H9 (cell line): ENCODE measurements around the gene C1orf74. TPM values are rescaled to one million over a fixed set of nuclear protein-coding genes. Genes with fewer than 3 reads are reported as not detected.

Source experiments
- DNase-seq: peaks from one replicate; pipeline ENCODE4 v3.0.0-alpha.2; 2017
- H2AFZ ChIP-seq: one replicate; pipeline ENCODE4 v1.6.1; 2013; ENCODE audit warnings: mild to moderate bottlenecking, low read length, control low read depth, moderate library complexity
- H2AK5ac ChIP-seq: 2 replicates; pipeline ENCODE4 v1.6.1; 2013; ENCODE audit warnings: low read length, control low read depth, mixed read lengths; ENCODE audit not compliant: insufficient read length
- H2BK120ac ChIP-seq: one replicate; pipeline ENCODE4 v1.6.1; 2013; ENCODE audit warnings: low read depth, mild to moderate bottlenecking, low read length, control low read depth, inconsistent platforms; ENCODE audit not compliant: poor library complexity, severe bottlenecking
- H2BK12ac ChIP-seq: 2 replicates; pipeline ENCODE4 v1.6.1; 2013; ENCODE audit warnings: low read length, control low read depth, mixed read lengths, low read depth; ENCODE audit not compliant: insufficient read length
- H2BK15ac ChIP-seq: 2 replicates; pipeline ENCODE4 v1.6.1; 2013; ENCODE audit warnings: low read depth, low read length, control low read depth
- H2BK20ac ChIP-seq: one replicate; pipeline ENCODE4 v1.6.1; 2013; ENCODE audit warnings: low read depth, mild to moderate bottlenecking, low read length, control low read depth, inconsistent platforms; ENCODE audit not compliant: poor library complexity, severe bottlenecking
- H2BK5ac ChIP-seq: 2 replicates; pipeline ENCODE4 v1.6.1; 2013; ENCODE audit warnings: low read length, control low read depth, mixed read lengths; ENCODE audit not compliant: insufficient read length
- H3K14ac ChIP-seq: 2 replicates; pipeline ENCODE4 v1.6.1; 2013; ENCODE audit warnings: low read length, control low read depth; ENCODE audit not compliant: insufficient read depth
- H3K18ac ChIP-seq: 2 replicates; pipeline ENCODE4 v1.6.1; 2013; ENCODE audit warnings: low read depth, mild to moderate bottlenecking, mixed read lengths, low read length, control low read depth; ENCODE audit not compliant: insufficient read length
- H3K23ac ChIP-seq: 2 replicates; pipeline ENCODE4 v1.6.1; 2013; ENCODE audit warnings: low read length, control low read depth, mixed read lengths, low read depth; ENCODE audit not compliant: insufficient read length
- H3K23me2 ChIP-seq: 2 replicates; pipeline ENCODE4 v1.6.1; 2013; ENCODE audit warnings: low read depth, mild to moderate bottlenecking, mixed read lengths, low read length, control low read depth; ENCODE audit not compliant: insufficient read length, poor library complexity, severe bottlenecking
- H3K27ac ChIP-seq: 2 replicates; pipeline ENCODE4 v1.5.1; 2013; ENCODE audit warnings: low read length, control low read depth, mixed read lengths, low read depth; ENCODE audit not compliant: insufficient read length
- H3K27me3 ChIP-seq: 2 replicates; pipeline ENCODE4 v1.6.1; 2013; ENCODE audit warnings: low read length, control low read depth, inconsistent platforms; ENCODE audit not compliant: insufficient read depth
- H3K4ac ChIP-seq: 2 replicates; pipeline ENCODE4 v1.6.1; 2013; ENCODE audit warnings: low read depth, mild to moderate bottlenecking, control low read depth, inconsistent platforms, low read length, moderate library complexity
- H3K4me1 ChIP-seq: 2 replicates; pipeline ENCODE4 v1.6.1; 2013; ENCODE audit warnings: low read length, control low read depth, inconsistent platforms; ENCODE audit not compliant: insufficient read depth
- H3K4me2 ChIP-seq: 2 replicates; pipeline ENCODE4 v1.6.1; 2013; ENCODE audit warnings: low read length, control low read depth, mixed read lengths; ENCODE audit not compliant: insufficient read length, insufficient read depth
- H3K56ac ChIP-seq: 2 replicates; pipeline ENCODE4 v1.6.1; 2013; ENCODE audit warnings: low read depth, mild to moderate bottlenecking, mixed read lengths, low read length, control low read depth; ENCODE audit not compliant: insufficient read length
- H3K79me1 ChIP-seq: 2 replicates; pipeline ENCODE4 v1.6.1; 2013; ENCODE audit warnings: low read depth, mild to moderate bottlenecking, moderate library complexity, low read length, control low read depth, inconsistent platforms; ENCODE audit not compliant: insufficient read depth, poor library complexity, severe bottlenecking
- H3K79me2 ChIP-seq: 2 replicates; pipeline ENCODE4 v1.6.1; 2013; ENCODE audit warnings: low read length, control low read depth, inconsistent platforms; ENCODE audit not compliant: insufficient read depth
- H3K9ac ChIP-seq: 2 replicates; pipeline ENCODE4 v1.6.1; 2013; ENCODE audit warnings: low read length, control low read depth, mixed read lengths; ENCODE audit not compliant: insufficient read length; ENCODE audit errors: extremely low read depth
- H3K9me3 ChIP-seq: one replicate; pipeline ENCODE4 v1.6.1; 2013; ENCODE audit warnings: low read depth, low read length, inconsistent platforms; ENCODE audit not compliant: control insufficient read depth
- H3T11ph ChIP-seq: one replicate; pipeline ENCODE4 v1.6.1; 2013; ENCODE audit warnings: mild to moderate bottlenecking, low read length, control low read depth, inconsistent platforms
- H4K20me1 ChIP-seq: one replicate; pipeline ENCODE4 v1.6.1; 2013; ENCODE audit not compliant: control insufficient read depth, insufficient read length, insufficient read depth
- H4K5ac ChIP-seq: 2 replicates; pipeline ENCODE4 v1.6.1; 2013; ENCODE audit warnings: low read depth, mild to moderate bottlenecking, mixed read lengths, low read length, control low read depth; ENCODE audit not compliant: insufficient read length
- H4K8ac ChIP-seq: replicated peaks from 2 replicates; pipeline ENCODE4 v1.6.1; 2013; ENCODE audit warnings: low read length, control low read depth, mixed read lengths, low read depth; ENCODE audit not compliant: insufficient read length
- H4K91ac ChIP-seq: 2 replicates; pipeline ENCODE4 v1.6.1; 2013; ENCODE audit warnings: low read depth, mild to moderate bottlenecking, moderate library complexity, mixed read lengths, low read length, control low read depth; ENCODE audit not compliant: insufficient read length
- H3K27ac Mint-ChIP-seq, 3 experiments: 2 replicates in 2 of 3; 3 replicates in 1 of 3; pipeline ENCODE4 v1.8.0; 2020 to 2021; ENCODE audit warnings: mixed read lengths in 3 of 3, mild to moderate bottlenecking in 1 of 3, moderate library complexity in 1 of 3
- H3K27me3 Mint-ChIP-seq: 2 replicates; pipeline ENCODE4 v1.8.0; 2021; ENCODE audit warnings: low read depth, mild to moderate bottlenecking, moderate library complexity, mixed read lengths
- H3K36me3 Mint-ChIP-seq, 3 experiments: 2 replicates in 2 of 3; 3 replicates in 1 of 3; pipeline ENCODE4 v1.8.0; 2020 to 2021; ENCODE audit warnings: low read depth in 3 of 3, mixed read lengths in 3 of 3; ENCODE audit not compliant: insufficient read depth in 1 of 3
- H3K4me1 Mint-ChIP-seq, 2 experiments: 2 replicates each; pipeline ENCODE4 v1.8.0; 2020; ENCODE audit warnings: mixed read lengths in 2 of 2
- H3K4me3 Mint-ChIP-seq, 2 experiments: 2 replicates in 1 of 2; 3 replicates in 1 of 2; pipeline ENCODE4 v1.8.0; 2020 to 2021; ENCODE audit warnings: mild to moderate bottlenecking in 2 of 2, mixed read lengths in 2 of 2, moderate library complexity in 1 of 2
- H3K9me3 Mint-ChIP-seq, 2 experiments: 2 replicates in 1 of 2; 3 replicates in 1 of 2; pipeline ENCODE4 v1.8.0; 2020; ENCODE audit warnings: mild to moderate bottlenecking in 2 of 2, mixed read lengths in 2 of 2, moderate library complexity in 1 of 2
- CTCF ChIP-seq: fragments of 200-600 bp; sonication (generic); conservative IDR thresholded peaks from 3 replicates; pipeline ENCODE4 v1.8.0; 2021; ENCODE audit warnings: antibody characterized with exemption, mild to moderate bottlenecking
- WGBS: extraction: QIAGEN DNeasy Blood & Tissue Kit; methylation state at CpG from one replicate; pipeline ENCODE4 v1.1.7; 2013; ENCODE audit warnings: missing lambda C conversion rate, low lambda C conversion rate, mixed read lengths; ENCODE audit not compliant: insufficient read length; ENCODE audit errors: extremely low coverage; 5-methylcytosine and 5-hydroxymethylcytosine counted together
- total RNA-seq: library from RNA; stranded (reverse); gene quantifications from 2 replicates; pipeline ENCODE4 v1.2.1, GENCODE V29; 2021

Gene C1orf74
- total RNA-seq, 1 experiment from 2014 or later, result 2.4 TPM

- Histone ChIP-seq H3T11ph (no peak overlapping the region), H3K9ac (no peak overlapping the region), H3K56ac (no peak overlapping the region), H3K9me3 (no peaks in the 10 kb centered on the region), H3K79me1 (no peaks in the 10 kb centered on the region), H2BK15ac (no peak overlapping the region), H2BK5ac (no peak overlapping the region), H3K79me2 (no peaks in the 10 kb centered on the region), H2BK120ac (no peak overlapping the region), H3K4me2 (no peak overlapping the region), H2BK12ac (no peak overlapping the region), H3K27ac (no peak overlapping the region), H2BK20ac (no peak overlapping the region), H4K20me1 (no peaks in the 10 kb centered on the region), H3K23ac (no peak overlapping the region), H3K4ac (no peak overlapping the region), H3K14ac (no peak overlapping the region), H4K5ac (no peak overlapping the region), H2AFZ (no peak overlapping the region), H3K4me1 (no peaks in the 10 kb centered on the region), H3K27me3 (no peaks in the 10 kb centered on the region), H4K91ac (no peak overlapping the region), H4K8ac (no peak overlapping the region), H2AK5ac (no peak overlapping the region), H3K18ac (no peak overlapping the region), H3K23me2 (no peaks in the 10 kb centered on the region)
- Mint-ChIP-seq H3K27ac (no peak overlapping the region), H3K9me3 (peaks cover 0 to 3% of the 10 kb centered on the region in 2 experiments; a peak in 1 of 5 replicates), H3K36me3 (peaks cover 16 to 49% (median 48%) of the 10 kb centered on the region in 3 experiments; a peak in 6 of 7 replicates), H3K27me3 (no peaks in the 10 kb centered on the region; the same call in 1 of the 2 replicates), H3K4me1 (peaks cover 6 to 7% of the 10 kb centered on the region in 2 experiments), H3K4me3 (no peak overlapping the region)
- no peak for TF ChIP-seq CTCF
- no peak for DNase-seq
- no CpG with 5 or more reads among the region's 3 CpGs for WGBS
These were observed 46.4 kb upstream of the C1orf74 start for GRCh38 chr1:209830722-209831121.
